Cardiac ventricle fibroblast (primary cell): ENCODE results near the gene HS3ST6. TPM values are rescaled to one million over a fixed set of nuclear protein-coding genes. Genes with fewer than 3 reads are reported as not detected.

Experiments used
- total RNA-seq: library from RNA; depleted of rRNA; stranded (reverse); fragments of >200 nt; gene quantifications from 2 replicates; pipeline ENCODE4 v1.2.3, GENCODE V29; 2015

The HS3ST6 gene
- not detected in 2 replicates for total RNA-seq

GRCh38 chr16:1918351-1919326, at the start of gene HS3ST6:
Gene HS3ST6, minus strand, starts transcription at chr16:1918415. Its CDS starts 92 bp downstream, at chr16:1918323.

DNA sequence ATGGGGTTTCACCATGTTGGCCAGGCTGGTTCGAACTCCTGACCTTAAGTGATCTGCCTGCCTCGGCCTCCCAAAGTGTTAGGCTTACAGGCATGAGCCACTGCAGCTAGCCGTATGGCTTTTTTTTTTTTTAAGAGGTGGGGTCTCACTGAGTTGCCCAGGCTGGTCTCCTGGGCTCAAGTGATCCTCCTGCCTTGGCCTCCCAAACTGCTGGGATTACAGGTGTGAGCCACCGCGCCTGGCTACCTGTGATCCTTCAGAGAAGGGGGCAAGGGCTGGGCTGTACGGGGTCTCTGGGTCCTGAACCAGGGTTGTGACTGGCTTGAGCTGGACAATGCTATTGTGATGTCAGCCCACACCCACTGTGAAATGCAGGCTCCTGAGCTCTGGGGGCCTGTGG, 48.2 kb upstream of the HS3ST6 start, which contains the start of gene RNF151:
Gene RNF151 (plus strand): TSS at position 397 of the 400 bp plus-strand sequence. CDS start 26 bp downstream, outside the sequence.

DNA sequence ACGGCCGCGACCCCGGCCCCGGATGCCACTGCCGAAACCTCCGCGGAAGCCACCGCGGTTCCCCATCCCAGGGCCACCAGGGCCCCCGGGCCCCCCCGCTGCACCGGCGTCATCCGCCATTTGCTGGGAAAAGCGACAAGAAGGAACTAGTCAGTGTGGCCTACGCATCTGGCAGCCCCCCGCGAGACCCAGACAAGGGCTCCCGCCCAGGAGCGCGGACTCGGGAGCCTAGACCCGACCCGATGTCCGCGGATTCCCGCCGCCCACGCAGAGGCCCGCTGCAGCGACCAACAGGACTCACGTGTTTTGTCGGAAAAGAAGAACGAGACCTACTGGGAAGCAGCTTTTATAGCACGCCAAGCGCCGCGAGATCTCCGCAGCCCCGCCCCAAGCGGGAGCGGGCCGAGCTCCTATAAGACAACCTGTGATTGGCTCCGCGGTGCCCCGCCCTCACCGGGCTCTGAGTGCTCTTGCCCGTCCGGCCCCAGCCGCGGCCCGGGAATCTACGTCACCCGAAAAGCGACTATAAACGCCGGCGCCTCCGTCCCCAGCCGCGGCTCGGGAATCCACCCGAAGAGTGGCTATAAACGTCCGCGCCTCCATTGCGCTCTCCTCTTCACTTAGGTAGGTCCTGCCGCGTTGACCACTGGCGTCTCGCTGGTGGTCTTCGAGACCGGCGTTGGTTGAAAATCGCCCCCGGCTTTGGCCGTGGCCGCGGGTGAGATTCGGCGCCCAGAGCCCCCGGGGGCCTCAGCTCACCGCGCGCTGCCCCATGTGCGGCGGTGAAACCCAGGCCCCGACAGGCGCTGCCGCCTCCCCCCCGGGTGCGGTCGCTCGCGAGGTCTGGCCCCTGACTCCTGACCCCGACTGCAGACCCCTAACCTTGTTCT, 46.5 kb upstream of the HS3ST6 start, which contains the start of gene RPS2:
Gene RPS2 (minus strand): TSS at position 321 of the 890 bp plus-strand sequence. CDS start 201 bp downstream, at position 120.

GRCh38 chr16:1959269-1960039, 41.2 kb upstream of the HS3ST6 start, which contains the start of gene NDUFB10:
Gene NDUFB10, plus strand, starts transcription at chr16:1959538. Its CDS starts 87 bp downstream, at chr16:1959625.

GRCh38 chr16:1942810-1943726, 24.9 kb upstream of the HS3ST6 start, which contains the start of gene MSRB1:
Gene MSRB1, minus strand, starts transcription at chr16:1943199. Its CDS starts 43 bp downstream, at chr16:1943156.

GRCh38 chr16:1871974-1872635, 46.1 kb downstream of the HS3ST6 start, which contains the start of gene MEIOB:
Gene MEIOB, minus strand, starts transcription at chr16:1872164. Its CDS starts 3,989 bp downstream, at chr16:1868175.

Other genes starting within 250 kb of the HS3ST6 start
- gene JPT2, start 240.1 kb downstream of the HS3ST6 start, total RNA-seq, result 24.4 and 30.3 TPM in 2 replicates
- gene MAPK8IP3, start 212.2 kb downstream of the HS3ST6 start, total RNA-seq, result 13.9 and 16.6 TPM in 2 replicates
- 61.7 and 65.7 TPM in 2 replicates for gene NME3, start 146.9 kb downstream of the HS3ST6 start, total RNA-seq
- gene EME2, start 145.6 kb downstream of the HS3ST6 start, total RNA-seq, result 2.6 and 3.7 TPM in 2 replicates
- 83.6 and 89.1 TPM in 2 replicates for gene MRPS34, start 145.3 kb downstream of the HS3ST6 start, total RNA-seq
- gene SPSB3, start 135.8 kb downstream of the HS3ST6 start, total RNA-seq, result 22.7 and 34.8 TPM in 2 replicates
- gene NUBP2, start 135.5 kb downstream of the HS3ST6 start, total RNA-seq, result 61.6 and 65.2 TPM in 2 replicates
- gene IGFALS, start 124.7 kb downstream of the HS3ST6 start, total RNA-seq, result not detected in 2 replicates
- 13.4 and 28.5 TPM in 2 replicates for gene HAGH, start 91.6 kb downstream of the HS3ST6 start, total RNA-seq
- gene FAHD1, start 91.2 kb downstream of the HS3ST6 start, total RNA-seq, result 38.5 and 44.2 TPM in 2 replicates
- gene MEIOB, start 46.3 kb downstream of the HS3ST6 start, total RNA-seq, result not detected in 2 replicates
- gene MSRB1, start 24.8 kb upstream of the HS3ST6 start, total RNA-seq, result 17.0 and 17.8 TPM in 2 replicates
- gene RPL3L, start 36.3 kb upstream of the HS3ST6 start, total RNA-seq, result not detected in 2 replicates
- 198 and 225 TPM in 2 replicates for gene NDUFB10, start 41.1 kb upstream of the HS3ST6 start, total RNA-seq
- 2,905 and 3,262 TPM in 2 replicates for gene RPS2, start 46.4 kb upstream of the HS3ST6 start, total RNA-seq
- gene RNF151, start 48.4 kb upstream of the HS3ST6 start, total RNA-seq, result not detected in 2 replicates
- 32.6 and 34.3 TPM in 2 replicates for gene TBL3, start 53.6 kb upstream of the HS3ST6 start, total RNA-seq
- gene NOXO1, start 63.1 kb upstream of the HS3ST6 start, total RNA-seq, result not detected in 2 replicates
- 14.4 and 17.3 TPM in 2 replicates for gene GFER, start 65.8 kb upstream of the HS3ST6 start, total RNA-seq
- 0.78 and 4.2 TPM in 2 replicates for gene SYNGR3, start 71.6 kb upstream of the HS3ST6 start, total RNA-seq
- 39.7 and 51.4 TPM in 2 replicates for gene ZNF598, start 91.4 kb upstream of the HS3ST6 start, total RNA-seq
- gene NPW, start 101.4 kb upstream of the HS3ST6 start, total RNA-seq, result 2.9 and 6.9 TPM in 2 replicates
- 35.2 and 46.3 TPM in 2 replicates for gene NHERF2, start 108.5 kb upstream of the HS3ST6 start, total RNA-seq
- 13.9 and 17.2 TPM in 2 replicates for gene NTHL1, start 129.4 kb upstream of the HS3ST6 start, total RNA-seq
- 51.2 and 53.6 TPM in 2 replicates for gene TSC2, start 129.6 kb upstream of the HS3ST6 start, total RNA-seq
- gene PKD1, start 217.5 kb upstream of the HS3ST6 start, total RNA-seq, result 85.9 and 91.5 TPM in 2 replicates
- not detected in 2 replicates for gene RAB26, start 230.2 kb upstream of the HS3ST6 start, total RNA-seq
- 52.4 and 66.5 TPM in 2 replicates for gene TRAF7, start 237.4 kb upstream of the HS3ST6 start, total RNA-seq